Measurements from ENCODE around the gene NUP37.

NUP37 gene

DNA sequence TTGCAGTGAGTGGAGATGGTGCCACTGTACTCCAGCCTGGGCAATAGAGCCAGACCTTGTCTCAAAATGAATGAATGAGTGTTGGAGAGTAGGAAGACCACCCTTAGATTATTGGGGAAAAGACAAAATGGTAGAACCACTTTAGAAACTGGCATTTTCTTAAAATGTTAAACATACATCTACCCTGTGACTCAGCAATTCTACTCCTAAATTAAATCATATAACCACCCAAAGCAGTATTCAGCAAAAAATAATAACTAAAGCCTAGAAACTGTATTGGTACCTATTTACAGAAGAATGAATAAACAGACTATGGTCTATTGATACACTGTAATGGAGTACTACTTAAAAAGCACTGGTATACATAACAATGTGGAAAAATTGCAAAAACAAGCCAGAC lies 9.1 kb downstream of the NUP37 start:
- Histone ChIP-seq H3K36me3 (peaks cover 45% of the 10 kb centered on the region), H3K27ac (no peak overlapping the region), H3K4me1 (ENCODE audit: control insufficient read depth in 1 of 2, insufficient read depth in 1 of 2, low read depth in 1 of 2, low read length in 1 of 2) (no peaks in the 10 kb centered on the region), H3K4me3 (ENCODE audit: low read depth in 1 of 2, low read length in 1 of 2) (no peak overlapping the region), H3K9me3 (no peaks in the 10 kb centered on the region), H3K27me3 (no peaks in the 10 kb centered on the region)
- TF ChIP-seq CTCF (IDR thresholded peaks at IDR 0.05): no peak

- no peaks in the 10 kb centered on the region for H3K27me3 ChIP-seq
- H3K4me1 ChIP-seq (ENCODE audit: control insufficient read depth in 1 of 2, insufficient read depth in 1 of 2, low read depth in 1 of 2, low read length in 1 of 2): no peaks in the 10 kb centered on the region
- peaks cover 37% of the 10 kb centered on the region for H3K36me3 ChIP-seq
- no peak for TF ChIP-seq CTCF (IDR thresholded peaks at IDR 0.05)
- no peaks in the 10 kb centered on the region for H3K9me3 ChIP-seq
- no peak overlapping the region for H3K27ac ChIP-seq
- no peak overlapping the region for H3K4me3 ChIP-seq (ENCODE audit: low read depth in 1 of 2, low read length in 1 of 2)
Measured at GRCh38 chr12:102107970-102108369, 11.9 kb downstream of the NUP37 start.

GRCh38 chr12:102106905-102107304 lies 13.0 kb downstream of the NUP37 start:
- no peak overlapping the region for H3K27ac ChIP-seq
- peaks cover 36% of the 10 kb centered on the region for H3K36me3 ChIP-seq
- no peaks in the 10 kb centered on the region for H3K4me1 ChIP-seq (ENCODE audit: control insufficient read depth in 1 of 2, insufficient read depth in 1 of 2, low read depth in 1 of 2, low read length in 1 of 2)
- H3K4me3 ChIP-seq (ENCODE audit: low read depth in 1 of 2, low read length in 1 of 2): no peak overlapping the region
- no peaks in the 10 kb centered on the region for H3K9me3 ChIP-seq
- no peaks in the 10 kb centered on the region for H3K27me3 ChIP-seq
- TF ChIP-seq CTCF (IDR thresholded peaks at IDR 0.05): no peak

GRCh38 chr12:102096855-102097254 lies 23.1 kb downstream of the NUP37 start:
- H3K9me3 ChIP-seq: no peaks in the 10 kb centered on the region

GRCh38 chr12:102095677-102096263 lies 24.1 kb downstream of the NUP37 start:
- no peak overlapping the region for H3K4me3 ChIP-seq (ENCODE audit: low read depth in 1 of 2, low read length in 1 of 2)
- TF ChIP-seq CTCF (IDR thresholded peaks at IDR 0.05): no peak
- no peaks in the 10 kb centered on the region for H3K27me3 ChIP-seq
- no peak overlapping the region for H3K27ac ChIP-seq
- no peaks in the 10 kb centered on the region for H3K9me3 ChIP-seq
- no peaks in the 10 kb centered on the region for H3K4me1 ChIP-seq (ENCODE audit: control insufficient read depth in 1 of 2, insufficient read depth in 1 of 2, low read depth in 1 of 2, low read length in 1 of 2)
- peaks cover 41% of the 10 kb centered on the region for H3K36me3 ChIP-seq

More at GRCh38 chr12:102096855-102097254, 23.1 kb downstream of the NUP37 start:
- no peaks in the 10 kb centered on the region for H3K27me3 ChIP-seq
- peaks cover 41% of the 10 kb centered on the region for H3K36me3 ChIP-seq
- no peaks in the 10 kb centered on the region for H3K4me1 ChIP-seq (ENCODE audit: control insufficient read depth in 1 of 2, insufficient read depth in 1 of 2, low read depth in 1 of 2, low read length in 1 of 2)
- H3K27ac ChIP-seq: no peak overlapping the region
- no peak for TF ChIP-seq CTCF (IDR thresholded peaks at IDR 0.05)
- H3K4me3 ChIP-seq (ENCODE audit: low read depth in 1 of 2, low read length in 1 of 2): no peak overlapping the region
